DND-41 (cell line): ENCODE results near the gene GPHN.

Experiments used
- EZH2 ChIP-seq: IDR thresholded peaks from 3 replicates; pipeline ENCODE4 v1.6.1; 2012; ENCODE audit warnings: borderline replicate concordance, low read depth, mild to moderate bottlenecking, moderate library complexity, low read length, inconsistent platforms; ENCODE audit not compliant: severe bottlenecking
- TF ChIP-seq, protein P1 (sequence below): IDR thresholded peaks from 2 replicates; pipeline ENCODE4 v1.5.1; 2012; ENCODE audit warnings: borderline replicate concordance, low read length, moderate library complexity, mild to moderate bottlenecking; ENCODE audit not compliant: poor library complexity, severe bottlenecking; ENCODE audit errors: extremely low read depth

DNA sequence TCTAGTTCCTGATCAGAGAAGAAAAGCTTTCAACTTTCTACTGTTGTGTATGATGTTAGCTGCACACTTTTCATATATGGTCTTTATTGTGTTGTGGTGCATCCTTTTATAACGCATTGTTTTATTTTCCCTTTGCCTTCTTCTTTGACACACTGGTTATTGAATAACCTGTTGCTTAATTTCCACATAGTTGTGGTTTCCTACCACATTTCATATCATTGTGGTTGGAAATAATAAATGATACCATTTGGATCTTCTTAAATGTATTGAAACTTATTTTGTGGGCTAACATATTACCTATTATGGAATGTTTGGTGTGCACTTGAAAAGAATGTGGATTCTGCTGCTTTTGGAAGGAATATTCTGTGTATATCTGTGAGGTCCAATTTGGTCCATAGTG lies 64.9 kb downstream of the GPHN start:
- TF ChIP-seq, protein P1, sequence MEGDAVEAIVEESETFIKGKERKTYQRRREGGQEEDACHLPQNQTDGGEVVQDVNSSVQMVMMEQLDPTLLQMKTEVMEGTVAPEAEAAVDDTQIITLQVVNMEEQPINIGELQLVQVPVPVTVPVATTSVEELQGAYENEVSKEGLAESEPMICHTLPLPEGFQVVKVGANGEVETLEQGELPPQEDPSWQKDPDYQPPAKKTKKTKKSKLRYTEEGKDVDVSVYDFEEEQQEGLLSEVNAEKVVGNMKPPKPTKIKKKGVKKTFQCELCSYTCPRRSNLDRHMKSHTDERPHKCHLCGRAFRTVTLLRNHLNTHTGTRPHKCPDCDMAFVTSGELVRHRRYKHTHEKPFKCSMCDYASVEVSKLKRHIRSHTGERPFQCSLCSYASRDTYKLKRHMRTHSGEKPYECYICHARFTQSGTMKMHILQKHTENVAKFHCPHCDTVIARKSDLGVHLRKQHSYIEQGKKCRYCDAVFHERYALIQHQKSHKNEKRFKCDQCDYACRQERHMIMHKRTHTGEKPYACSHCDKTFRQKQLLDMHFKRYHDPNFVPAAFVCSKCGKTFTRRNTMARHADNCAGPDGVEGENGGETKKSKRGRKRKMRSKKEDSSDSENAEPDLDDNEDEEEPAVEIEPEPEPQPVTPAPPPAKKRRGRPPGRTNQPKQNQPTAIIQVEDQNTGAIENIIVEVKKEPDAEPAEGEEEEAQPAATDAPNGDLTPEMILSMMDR, result no peak
- TF ChIP-seq EZH2, result no peak
